NCI-H345 treated with DMSO at 0.1 percent for 48 hours (cell line): ENCODE data around the gene ASB6.
"Not testable (repeated sequence)": the region's sequence is repeated elsewhere in the genome, so short reads cannot be mapped to it uniquely, and the experiment has no call there.

ENCODE experiments used
- DNase-seq: peaks from one replicate; lab custom pipeline; 2025; ENCODE audit not compliant: unreplicated experiment; lab: John Stamatoyannopoulos, UW

ASB6 gene

GRCh38 chr9:129667850-129668249 is 25.9 kb upstream of the ASB6 start:
- DNase-seq = no peak

- no peak for DNase-seq
These were observed 25.4 kb upstream of the ASB6 start for GRCh38 chr9:129667378-129667777.

GRCh38 chr9:129666575-129666974 is 24.6 kb upstream of the ASB6 start:
- DNase-seq = no peak

- DNase-seq = no peak
These were observed 24.0 kb upstream of the ASB6 start for GRCh38 chr9:129665814-129666520.

GRCh38 chr9:129665389-129665775 is 23.4 kb upstream of the ASB6 start, which contains the start of gene PRRX2:
PRRX2 (plus strand) TSS chr9:129665647; CDS start chr9:129665868, 221 bp downstream.
- DNase-seq = no peak

- DNase-seq = no peak
These were observed 22.9 kb upstream of the ASB6 start for GRCh38 chr9:129664746-129665388.

- not testable (repeated sequence) for DNase-seq
These were observed 20.3 kb upstream of the ASB6 start for GRCh38 chr9:129662239-129662638.

- DNase-seq = no peak
These were observed 19.1 kb upstream of the ASB6 start for GRCh38 chr9:129661029-129661428.

GRCh38 chr9:129656795-129657390 is 14.9 kb upstream of the ASB6 start:
- DNase-seq = no peak

- no peak for DNase-seq
These were observed 13.7 kb upstream of the ASB6 start for GRCh38 chr9:129655696-129656095.

GRCh38 chr9:129655154-129655553 is 13.2 kb upstream of the ASB6 start:
- no peak for DNase-seq

GRCh38 chr9:129654554-129655040 is 12.6 kb upstream of the ASB6 start:
- no peak for DNase-seq

- DNase-seq = no peak
These were observed 12.0 kb upstream of the ASB6 start for GRCh38 chr9:129653823-129654553.

GRCh38 chr9:129650680-129651235 is 8.8 kb upstream of the ASB6 start:
- DNase-seq = no peak

- DNase-seq = no peak
These were observed 8.1 kb upstream of the ASB6 start for GRCh38 chr9:129649726-129650679.

GRCh38 chr9:129648764-129649115 is 6.8 kb upstream of the ASB6 start:
- DNase-seq = no peak

- no peak for DNase-seq
These were observed 6.3 kb upstream of the ASB6 start for GRCh38 chr9:129648092-129648763.

- no peak for DNase-seq
These were observed 5.7 kb upstream of the ASB6 start for GRCh38 chr9:129647635-129648034.

- DNase-seq = no peak
These were observed 4.7 kb upstream of the ASB6 start for GRCh38 chr9:129646654-129647053.

- no peak for DNase-seq
These were observed 4.3 kb upstream of the ASB6 start for GRCh38 chr9:129646252-129646651.
